ENCODE data around the gene ACP4.
A peak's percentile ranks its signal among the peaks of the same experiment; 100 is the strongest.
"Not testable (repeated sequence)": the region's sequence is repeated elsewhere in the genome, so short reads cannot be mapped to it uniquely, and the experiment has no call there.

The ACP4 gene

GRCh38 chr19:50797781-50798658, 7.8 kb downstream of the ACP4 start:
- DNase-seq: no peak

GRCh38 chr19:50798659-50799546, 8.7 kb downstream of the ACP4 start:
- no peak for DNase-seq

GRCh38 chr19:50799547-50799851, 9.3 kb downstream of the ACP4 start:
- no peak for DNase-seq

GRCh38 chr19:50801107-50801506, 10.9 kb downstream of the ACP4 start:
- DNase-seq: no peak

GRCh38 chr19:50803633-50804419, 13.6 kb downstream of the ACP4 start:
- peak; percentile 62 for DNase-seq

- DNase-seq: peak; percentile 99
Measured at GRCh38 chr19:50804420-50805272, 14.4 kb downstream of the ACP4 start.

- DNase-seq: no peak
Measured at GRCh38 chr19:50808856-50809255, 18.6 kb downstream of the ACP4 start.

GRCh38 chr19:50811622-50812238, 21.5 kb downstream of the ACP4 start:
- not testable (repeated sequence) for DNase-seq

- no peak for DNase-seq
Measured at GRCh38 chr19:50812474-50812873, 22.3 kb downstream of the ACP4 start.

- no peak for DNase-seq
Measured at GRCh38 chr19:50814883-50815282, 24.7 kb downstream of the ACP4 start.

GRCh38 chr19:50815439-50815838, 25.2 kb downstream of the ACP4 start:
- DNase-seq: no peak

GRCh38 chr19:50817941-50818858, 28.0 kb downstream of the ACP4 start:
- peak; percentile 77 for DNase-seq

- no peak for DNase-seq
Measured at GRCh38 chr19:50818859-50819472, 28.8 kb downstream of the ACP4 start.

GRCh38 chr19:50819636-50820035, 29.4 kb downstream of the ACP4 start:
- no peak for DNase-seq

GRCh38 chr19:50820086-50820485, 29.9 kb downstream of the ACP4 start:
- DNase-seq: no peak

GRCh38 chr19:50820549-50821247, 30.5 kb downstream of the ACP4 start:
- DNase-seq: no peak

- no peak for DNase-seq
Measured at GRCh38 chr19:50821248-50821612, 31.0 kb downstream of the ACP4 start.

GRCh38 chr19:50821622-50822021, 31.4 kb downstream of the ACP4 start:
- no peak for DNase-seq

- DNase-seq: no peak
Measured at GRCh38 chr19:50822661-50823208, 32.5 kb downstream of the ACP4 start.
